ENCODE data around the gene KRTAP20-1.

The KRTAP20-1 gene

GRCh38 chr21:30652891-30653290 lies 36.7 kb downstream of the KRTAP20-1 start:
- DNase-seq, result no peak

Measured in GDM1 (cell line).